ENCODE data around the gene BCL2L11. TPM values are rescaled to one million over a fixed set of nuclear protein-coding genes. Genes with fewer than 3 reads are reported as not detected.

BCL2L11 gene, protein sequence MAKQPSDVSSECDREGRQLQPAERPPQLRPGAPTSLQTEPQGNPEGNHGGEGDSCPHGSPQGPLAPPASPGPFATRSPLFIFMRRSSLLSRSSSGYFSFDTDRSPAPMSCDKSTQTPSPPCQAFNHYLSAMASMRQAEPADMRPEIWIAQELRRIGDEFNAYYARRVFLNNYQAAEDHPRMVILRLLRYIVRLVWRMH
- 0.97 and 3.4 TPM in 2 replicates for total RNA-seq

DNA sequence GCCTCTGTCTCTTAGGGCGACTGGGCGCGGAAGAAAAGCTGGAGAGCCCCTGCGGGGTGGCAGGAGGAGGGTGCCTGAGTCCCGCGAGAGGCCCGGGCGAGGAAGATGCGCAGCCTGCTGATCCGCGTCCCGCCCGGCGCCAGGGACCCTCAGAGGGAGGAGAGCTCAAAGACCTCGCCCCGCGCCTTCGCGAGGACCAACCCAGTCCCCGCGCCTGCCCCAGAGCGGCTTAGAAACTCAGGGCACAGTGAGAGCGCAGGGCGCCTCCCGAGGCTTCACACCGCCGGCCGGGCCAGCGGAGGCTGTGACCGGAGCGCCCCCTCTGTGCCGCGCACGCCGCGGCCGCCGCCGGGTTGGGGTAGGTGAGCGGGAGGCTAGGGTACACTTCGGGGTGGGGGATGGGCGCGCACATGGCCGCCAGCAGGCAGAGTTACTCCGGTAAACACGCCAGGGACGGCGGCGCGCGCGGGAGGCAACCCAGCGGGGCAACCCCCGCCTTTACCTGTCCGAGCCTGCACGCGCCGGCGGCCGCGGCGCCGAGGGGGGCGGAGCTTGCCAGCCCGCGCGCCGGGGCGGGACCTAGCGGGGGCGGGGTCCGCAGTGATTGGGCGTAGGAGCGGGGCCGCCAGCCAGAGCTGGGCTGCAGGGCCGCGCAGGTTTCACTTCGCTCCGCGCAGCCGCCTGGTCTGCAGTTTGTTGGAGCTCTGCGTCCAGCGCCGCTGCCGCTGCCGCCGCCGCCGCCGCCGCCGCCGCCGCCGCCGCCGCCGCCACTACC is at the start of gene BCL2L11:
TSS of gene BCL2L11 (plus strand) at position 662 of the 775 bp plus-strand sequence. CDS start 2,832 bp downstream, outside the sequence.

Data from cardiac atrium fibroblast (primary cell).